Measurements from ENCODE around the gene ZNF618.

The ZNF618 gene

DNA sequence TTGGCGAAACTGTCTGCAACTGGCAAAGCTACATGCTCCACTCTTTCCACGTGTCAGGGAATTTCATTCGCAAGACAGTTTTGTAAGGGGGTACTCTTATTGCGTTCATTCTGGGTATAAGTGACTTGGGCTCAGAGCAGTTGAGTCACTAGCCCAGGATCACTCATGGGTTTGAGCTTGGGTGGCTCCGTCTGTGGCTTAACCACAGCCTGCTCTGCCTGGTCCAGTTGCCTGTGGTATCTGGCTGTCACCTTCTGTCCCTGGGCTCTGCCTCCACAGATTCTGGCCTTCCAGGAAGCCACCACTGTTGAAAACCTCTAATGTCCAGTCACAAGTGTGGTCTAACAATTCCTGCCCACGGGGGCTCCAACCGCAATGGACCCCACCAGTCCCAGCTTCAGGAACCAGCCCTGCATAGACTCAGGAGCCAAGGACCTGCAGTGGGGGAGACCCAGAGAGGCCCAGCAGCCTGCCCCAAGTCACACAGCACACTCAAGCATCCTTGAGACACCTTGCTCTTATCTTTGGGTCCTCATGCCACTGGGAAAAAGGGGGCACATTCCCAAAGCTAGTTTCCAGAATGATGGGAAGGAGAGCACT, 212.6 kb downstream of the ZNF618 start:
- no peak for DNase-seq (ENCODE audit: extremely low read depth, low read depth)
- H3K4me3 ChIP-seq (replicated peaks; ENCODE audit: low read depth, low read length): no peak overlapping the region
- TF ChIP-seq, protein P1, sequence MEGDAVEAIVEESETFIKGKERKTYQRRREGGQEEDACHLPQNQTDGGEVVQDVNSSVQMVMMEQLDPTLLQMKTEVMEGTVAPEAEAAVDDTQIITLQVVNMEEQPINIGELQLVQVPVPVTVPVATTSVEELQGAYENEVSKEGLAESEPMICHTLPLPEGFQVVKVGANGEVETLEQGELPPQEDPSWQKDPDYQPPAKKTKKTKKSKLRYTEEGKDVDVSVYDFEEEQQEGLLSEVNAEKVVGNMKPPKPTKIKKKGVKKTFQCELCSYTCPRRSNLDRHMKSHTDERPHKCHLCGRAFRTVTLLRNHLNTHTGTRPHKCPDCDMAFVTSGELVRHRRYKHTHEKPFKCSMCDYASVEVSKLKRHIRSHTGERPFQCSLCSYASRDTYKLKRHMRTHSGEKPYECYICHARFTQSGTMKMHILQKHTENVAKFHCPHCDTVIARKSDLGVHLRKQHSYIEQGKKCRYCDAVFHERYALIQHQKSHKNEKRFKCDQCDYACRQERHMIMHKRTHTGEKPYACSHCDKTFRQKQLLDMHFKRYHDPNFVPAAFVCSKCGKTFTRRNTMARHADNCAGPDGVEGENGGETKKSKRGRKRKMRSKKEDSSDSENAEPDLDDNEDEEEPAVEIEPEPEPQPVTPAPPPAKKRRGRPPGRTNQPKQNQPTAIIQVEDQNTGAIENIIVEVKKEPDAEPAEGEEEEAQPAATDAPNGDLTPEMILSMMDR (IDR thresholded peaks at IDR 0.05; ENCODE audit: low read depth, low read length, missing control alignments): no peak

DNA sequence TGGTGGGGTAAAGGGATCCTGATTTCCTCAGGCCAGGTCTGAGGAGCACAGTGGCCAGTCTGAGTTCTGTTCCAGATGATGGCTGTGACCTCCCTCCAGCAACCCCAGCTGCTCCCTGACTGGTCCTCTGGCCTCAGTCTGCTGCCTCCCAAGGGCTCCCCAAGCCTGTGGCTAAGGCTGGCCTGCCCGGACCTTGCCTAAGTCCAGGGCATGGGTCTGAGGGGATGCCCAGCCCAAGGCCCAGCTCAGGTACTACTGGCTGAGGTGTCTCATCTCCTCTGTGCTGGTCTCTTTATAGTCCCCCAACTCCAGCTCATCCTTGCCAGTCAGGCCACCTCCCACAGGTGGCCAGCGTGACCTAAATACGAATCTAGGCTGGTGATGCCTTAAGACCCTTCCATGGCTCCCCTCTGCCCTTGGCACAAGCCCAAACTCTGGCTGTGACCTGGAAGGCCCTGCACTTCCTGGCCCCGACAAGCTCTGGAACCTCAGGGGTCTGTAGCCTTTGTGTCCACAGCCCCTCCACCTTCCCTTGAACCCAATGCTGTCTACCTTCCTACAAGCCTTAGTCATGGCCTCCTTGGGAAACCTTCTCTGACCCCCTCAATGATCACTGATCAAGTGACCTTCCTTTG, 213.2 kb downstream of the ZNF618 start:
- no peak overlapping the region for H3K4me3 ChIP-seq (replicated peaks; ENCODE audit: low read depth, low read length)
- TF ChIP-seq, protein P1 (IDR thresholded peaks at IDR 0.05; ENCODE audit: low read depth, low read length, missing control alignments): no peak
- no peak for DNase-seq (ENCODE audit: extremely low read depth, low read depth)

DNA sequence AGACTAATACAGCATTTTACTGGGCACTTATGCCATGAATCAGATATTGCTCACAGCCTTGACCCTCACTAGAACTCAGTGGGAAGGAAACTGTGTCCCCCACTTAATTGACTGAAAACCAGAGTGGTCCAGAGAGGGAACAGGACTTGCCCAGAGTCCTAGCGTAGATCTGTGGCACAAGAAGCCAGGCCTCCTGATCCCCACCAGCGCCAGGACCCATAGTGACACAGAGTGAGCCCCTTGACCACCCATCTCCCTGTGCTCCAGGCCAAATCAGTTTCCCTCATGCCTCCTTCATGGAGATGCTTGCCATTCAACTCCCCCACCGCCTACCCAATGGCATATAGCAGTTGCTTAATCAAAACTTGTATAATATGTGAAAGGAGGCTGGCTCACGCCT, 214.7 kb downstream of the ZNF618 start:
- DNase-seq (ENCODE audit: extremely low read depth, low read depth): no peak
- TF ChIP-seq, protein P1 (IDR thresholded peaks at IDR 0.05; ENCODE audit: low read depth, low read length, missing control alignments): no peak
- no peak overlapping the region for H3K4me3 ChIP-seq (replicated peaks; ENCODE audit: low read depth, low read length)

DNA sequence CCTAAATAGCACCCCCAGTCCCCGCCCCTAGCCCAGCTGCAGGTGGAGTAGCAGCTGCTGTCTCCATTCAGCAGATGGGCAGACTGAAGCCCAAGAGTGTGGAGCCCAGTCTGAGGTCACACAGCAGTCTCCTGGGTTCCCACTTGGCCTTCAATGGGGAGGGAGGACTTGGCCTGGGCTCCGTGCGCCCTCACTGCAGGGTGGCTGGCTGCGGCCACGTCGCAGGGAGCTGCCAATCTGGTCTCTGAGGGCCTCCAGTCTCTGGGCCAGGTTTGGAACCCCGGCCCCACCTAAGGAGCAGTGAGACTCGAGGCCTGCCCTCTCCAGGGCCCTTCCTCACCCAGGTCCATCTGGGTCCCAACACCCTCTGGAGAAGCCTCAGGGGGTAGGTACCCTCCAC, 215.6 kb downstream of the ZNF618 start:
- H3K4me3 ChIP-seq (replicated peaks; ENCODE audit: low read depth, low read length): no peak overlapping the region

DNA sequence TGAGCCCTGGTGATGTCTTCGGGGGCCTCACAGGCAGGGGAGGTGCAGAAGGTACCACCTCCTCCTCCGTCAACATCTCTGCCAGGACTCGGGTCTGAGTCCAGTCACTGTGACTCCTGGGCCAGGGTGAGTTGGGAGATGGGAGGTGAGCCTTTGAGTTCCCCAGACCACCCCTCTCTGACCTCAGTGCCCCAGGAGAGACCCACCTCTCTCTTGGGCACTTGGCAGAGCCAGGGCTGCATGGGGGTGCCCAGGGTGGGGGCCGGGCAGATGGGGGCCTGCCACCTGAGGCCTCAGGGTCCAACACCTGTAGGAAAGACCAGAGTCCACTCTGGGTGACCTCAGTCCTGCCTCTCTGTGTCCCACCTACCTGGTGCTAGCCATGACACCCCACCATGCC, 216.2 kb downstream of the ZNF618 start:
- H3K4me3 ChIP-seq (replicated peaks; ENCODE audit: low read depth, low read length): no peak overlapping the region
- no peak for DNase-seq (ENCODE audit: extremely low read depth, low read depth)
- TF ChIP-seq, protein P1 (IDR thresholded peaks at IDR 0.05; ENCODE audit: low read depth, low read length, missing control alignments): no peak

More for the DNA sequence above, 215.6 kb downstream of the ZNF618 start:
- DNase-seq (ENCODE audit: extremely low read depth, low read depth): no peak
- TF ChIP-seq, protein P1 (IDR thresholded peaks at IDR 0.05; ENCODE audit: low read depth, low read length, missing control alignments): no peak

DNA sequence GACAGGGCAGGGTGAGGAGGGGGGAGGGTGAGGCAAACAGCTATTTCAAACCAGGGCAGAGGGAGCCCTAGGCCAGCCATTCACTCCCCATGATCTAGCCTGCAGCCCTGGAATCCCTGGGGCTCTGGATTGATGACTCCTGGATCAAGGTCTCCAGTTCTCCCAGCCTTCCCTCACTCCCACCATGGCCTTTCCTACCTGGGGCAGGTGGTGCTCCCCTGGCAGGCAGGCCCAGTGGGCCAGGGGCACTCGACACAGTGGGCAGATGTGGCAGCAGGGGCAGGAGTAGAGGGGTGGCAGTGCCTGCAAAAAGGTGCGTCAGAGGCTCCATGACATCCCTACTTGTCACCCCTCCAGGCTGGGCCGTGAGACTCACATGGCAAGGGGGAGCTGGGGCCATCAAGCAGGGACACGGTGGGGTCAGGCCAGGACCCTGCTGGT, 216.9 kb downstream of the ZNF618 start:
- DNase-seq (ENCODE audit: extremely low read depth, low read depth): no peak
- no peak overlapping the region for H3K4me3 ChIP-seq (replicated peaks; ENCODE audit: low read depth, low read length)
- TF ChIP-seq, protein P1 (IDR thresholded peaks at IDR 0.05; ENCODE audit: low read depth, low read length, missing control alignments): no peak
